ENCODE data around the gene KLF1.
"Not testable (repeated sequence)": the region's sequence is repeated elsewhere in the genome, so short reads cannot be mapped to it uniquely, and the experiment has no call there.

Gene KLF1

DNA sequence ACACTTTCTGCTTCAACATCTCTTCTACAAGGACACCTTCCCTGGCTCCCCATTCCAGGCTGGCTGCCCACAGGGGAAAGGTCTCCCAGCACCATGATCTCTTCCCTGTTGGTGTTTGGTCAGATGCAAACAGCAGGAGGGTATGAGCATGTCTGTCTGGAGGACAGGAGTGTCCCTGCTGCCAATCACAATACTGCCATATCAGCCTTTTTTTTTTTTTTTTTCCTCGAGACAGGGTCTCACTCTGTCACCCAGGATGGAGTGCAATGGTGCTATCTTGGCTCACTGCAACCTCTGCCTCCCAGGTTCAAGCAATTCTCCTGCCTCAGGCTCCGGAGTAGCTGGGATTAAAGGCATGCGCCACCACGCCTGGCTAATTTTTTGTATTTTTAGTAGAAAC is 28.9 kb upstream of the KLF1 start:
- not testable (repeated sequence) for H3K4me3 ChIP-seq (ENCODE audit: low read length); H3K9me3 ChIP-seq (ENCODE audit: control insufficient read depth, low read depth, low read length); H3K9ac ChIP-seq (ENCODE audit: low read length); H3K27ac ChIP-seq (ENCODE audit: low read length); H3K36me3 ChIP-seq (ENCODE audit: control insufficient read depth, low read depth, low read length)
- Histone ChIP-seq H3K27me3 (ENCODE audit: control insufficient read depth, insufficient read depth, low read length) (peaks cover 13% of the 10 kb centered on the region), H3K4me1 (ENCODE audit: control insufficient read depth, low read depth, low read length) (peaks cover 12% of the 10 kb centered on the region)

DNA sequence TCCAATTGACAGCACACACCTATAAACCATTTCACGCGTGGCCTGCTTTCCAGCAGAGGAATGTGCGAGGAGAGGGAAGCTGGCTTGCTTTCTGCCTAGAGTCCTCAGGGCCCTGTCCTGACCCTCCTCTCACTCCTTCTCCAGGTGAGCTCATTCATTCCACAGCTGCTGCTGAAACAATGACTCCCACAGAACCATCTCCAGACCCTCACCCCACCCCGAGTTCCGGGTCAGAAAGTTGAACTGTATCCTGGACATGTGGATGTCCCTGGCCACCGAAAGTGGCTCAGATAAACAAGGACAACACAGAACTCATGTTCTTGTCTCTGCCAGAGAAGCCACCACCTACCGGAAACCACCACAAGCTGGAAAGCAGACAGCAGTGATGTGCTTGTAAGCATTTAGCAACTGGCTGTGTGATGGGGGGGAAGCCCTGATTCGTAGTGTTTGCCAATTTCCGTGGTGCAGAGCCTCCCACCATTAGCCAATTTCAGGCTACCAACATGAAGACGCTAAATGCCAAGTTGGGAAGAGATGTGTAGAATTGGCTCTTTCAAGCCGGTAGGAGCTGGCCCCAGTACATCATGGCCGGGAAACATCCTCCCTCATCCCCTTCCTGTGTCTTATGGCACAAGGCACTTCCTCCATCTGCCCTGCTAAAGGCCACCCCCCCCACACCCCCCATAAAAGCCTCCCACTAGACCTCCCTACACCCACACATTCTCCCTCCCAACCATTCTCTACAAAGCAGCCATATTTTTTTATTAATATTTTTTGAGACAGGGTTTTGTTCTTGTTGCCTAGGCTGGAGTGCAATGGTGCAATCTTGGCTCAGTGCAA is 27.1 kb upstream of the KLF1 start:
- H3K27me3 ChIP-seq (ENCODE audit: control insufficient read depth, insufficient read depth, low read length) = peaks cover 13% of the 10 kb centered on the region
- no peak overlapping the region for H3K27ac ChIP-seq (ENCODE audit: low read length)
- H3K4me1 ChIP-seq (ENCODE audit: control insufficient read depth, low read depth, low read length) = peaks cover 12% of the 10 kb centered on the region
- H3K9me3 ChIP-seq (ENCODE audit: control insufficient read depth, low read depth, low read length) = no peaks in the 10 kb centered on the region
- no peak overlapping the region for H3K9ac ChIP-seq (ENCODE audit: low read length)
- no peaks in the 10 kb centered on the region for H3K36me3 ChIP-seq (ENCODE audit: control insufficient read depth, low read depth, low read length)
- H3K4me3 ChIP-seq (ENCODE audit: low read length) = no peak overlapping the region

DNA sequence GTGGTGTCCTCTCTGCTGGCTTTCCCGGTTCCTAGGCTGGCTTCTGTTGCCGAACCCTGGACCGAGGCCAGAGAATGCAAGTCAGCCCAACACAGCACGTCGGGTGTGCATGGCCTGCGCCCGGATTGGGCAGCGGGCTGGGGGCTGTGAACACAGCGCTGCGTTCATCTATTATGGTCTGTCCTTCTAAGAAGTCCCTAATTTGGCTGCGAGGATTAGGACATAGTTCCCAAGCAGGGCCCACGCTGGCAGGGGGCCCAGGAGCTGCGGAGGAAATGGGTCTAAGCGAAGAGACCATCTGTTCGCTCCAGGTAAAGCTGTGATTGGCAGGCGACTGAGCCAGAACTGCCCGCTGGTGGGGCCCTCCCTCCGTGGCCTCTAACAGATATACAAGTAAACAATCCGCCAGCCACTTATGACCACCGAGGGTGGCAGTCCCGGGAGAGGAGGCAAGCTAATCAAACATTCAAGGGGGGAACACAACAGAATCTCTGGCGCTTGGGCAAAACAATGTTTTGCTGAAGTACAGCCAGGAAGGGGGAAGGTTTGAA is 26.1 kb upstream of the KLF1 start:
- no peaks in the 10 kb centered on the region for H3K9me3 ChIP-seq (ENCODE audit: control insufficient read depth, low read depth, low read length)
- H3K27ac ChIP-seq (ENCODE audit: low read length) = no peak overlapping the region
- H3K4me3 ChIP-seq (ENCODE audit: low read length) = no peak overlapping the region
- H3K36me3 ChIP-seq (ENCODE audit: control insufficient read depth, low read depth, low read length) = no peaks in the 10 kb centered on the region
- peaks cover 12% of the 10 kb centered on the region for H3K4me1 ChIP-seq (ENCODE audit: control insufficient read depth, low read depth, low read length)
- H3K9ac ChIP-seq (ENCODE audit: low read length) = no peak overlapping the region
- H3K27me3 ChIP-seq (ENCODE audit: control insufficient read depth, insufficient read depth, low read length) = peaks cover 4% of the 10 kb centered on the region

DNA sequence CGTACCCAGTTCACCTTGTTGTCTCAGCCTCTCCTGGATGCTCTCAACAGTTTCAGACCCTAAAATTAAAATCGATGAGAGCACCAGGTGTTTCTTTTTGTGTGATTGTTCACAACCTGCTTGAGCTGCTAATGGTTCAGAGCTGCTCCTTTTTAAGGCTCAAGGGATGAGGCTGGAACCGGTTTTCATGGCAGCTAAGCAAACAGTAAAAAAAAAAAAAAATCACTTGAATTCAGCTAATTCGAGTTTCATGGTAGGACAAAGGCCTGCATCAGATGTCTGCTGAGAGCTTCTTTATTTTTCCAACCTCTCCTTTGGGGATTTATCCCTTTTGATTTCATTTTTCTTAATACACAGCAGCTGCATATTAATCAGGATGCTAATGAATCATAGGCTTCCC is 25.6 kb upstream of the KLF1 start:
- Histone ChIP-seq H3K36me3 (ENCODE audit: control insufficient read depth, low read depth, low read length) (no peaks in the 10 kb centered on the region), H3K4me1 (ENCODE audit: control insufficient read depth, low read depth, low read length) (peaks cover 12% of the 10 kb centered on the region), H3K9ac (ENCODE audit: low read length) (no peak overlapping the region), H3K4me3 (ENCODE audit: low read length) (no peak overlapping the region), H3K9me3 (ENCODE audit: control insufficient read depth, low read depth, low read length) (no peaks in the 10 kb centered on the region), H3K27ac (ENCODE audit: low read length) (no peak overlapping the region), H3K27me3 (ENCODE audit: control insufficient read depth, insufficient read depth, low read length) (no peaks in the 10 kb centered on the region)

DNA sequence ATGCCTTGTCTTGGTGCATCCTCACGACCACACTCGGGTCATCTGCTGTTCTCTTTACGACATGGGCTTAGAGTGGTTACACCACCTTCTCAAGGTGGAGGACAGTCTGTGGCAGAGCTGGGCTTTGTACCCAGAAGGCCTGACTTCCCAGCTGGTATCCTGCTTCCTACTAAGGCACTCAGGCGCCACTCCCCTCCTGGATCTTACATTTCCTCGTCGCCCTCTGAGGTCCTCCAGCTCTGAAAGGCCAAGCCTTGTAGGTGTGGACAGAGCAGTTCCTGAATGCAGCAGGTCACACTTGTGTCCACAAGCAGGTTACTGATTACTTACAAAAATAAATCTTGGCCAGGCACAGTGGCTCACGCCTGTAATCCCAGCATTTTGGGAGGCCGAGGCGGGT is 20.2 kb upstream of the KLF1 start:
- no peak overlapping the region for H3K27ac ChIP-seq (ENCODE audit: low read length)
- no peaks in the 10 kb centered on the region for H3K36me3 ChIP-seq (ENCODE audit: control insufficient read depth, low read depth, low read length)
- H3K9ac ChIP-seq (ENCODE audit: low read length) = no peak overlapping the region
- no peak overlapping the region for H3K4me3 ChIP-seq (ENCODE audit: low read length)
- no peaks in the 10 kb centered on the region for H3K4me1 ChIP-seq (ENCODE audit: control insufficient read depth, low read depth, low read length)
- no peaks in the 10 kb centered on the region for H3K9me3 ChIP-seq (ENCODE audit: control insufficient read depth, low read depth, low read length)
- no peaks in the 10 kb centered on the region for H3K27me3 ChIP-seq (ENCODE audit: control insufficient read depth, insufficient read depth, low read length)

DNA sequence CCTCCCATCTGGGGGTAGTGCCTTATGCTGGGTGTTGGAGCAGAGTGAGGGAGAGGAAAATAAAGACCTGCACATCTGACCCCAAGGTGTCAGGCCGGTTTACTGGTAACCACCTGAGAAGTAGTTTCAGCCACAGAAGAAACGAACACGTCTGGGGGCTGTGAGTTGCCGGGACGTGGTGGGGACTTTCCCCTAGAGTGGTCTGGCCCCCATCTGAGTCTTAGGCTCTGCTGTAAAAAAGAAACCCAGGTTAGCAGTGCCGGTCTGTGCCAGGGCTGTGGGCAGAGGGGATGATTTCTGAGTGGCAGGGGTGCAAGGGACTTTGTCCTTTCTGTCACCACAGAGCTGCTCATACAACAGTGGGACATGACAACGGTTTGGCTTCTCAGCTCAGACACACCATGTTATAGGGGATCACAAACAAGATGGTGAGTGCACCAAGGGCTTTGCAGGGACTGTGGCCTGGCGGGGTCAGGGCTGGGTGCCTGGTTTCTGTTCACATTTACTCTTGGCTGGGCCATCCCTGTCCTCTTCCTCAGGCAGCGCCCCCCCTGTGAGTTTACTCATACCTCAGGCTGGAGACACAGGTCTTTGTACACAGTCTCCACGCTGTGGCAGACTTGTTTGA is 13.0 kb upstream of the KLF1 start:
- no peak overlapping the region for H3K4me3 ChIP-seq (ENCODE audit: low read length)
- H3K27ac ChIP-seq (ENCODE audit: low read length) = no peak overlapping the region
- H3K4me1 ChIP-seq (ENCODE audit: control insufficient read depth, low read depth, low read length) = no peaks in the 10 kb centered on the region
- H3K9me3 ChIP-seq (ENCODE audit: control insufficient read depth, low read depth, low read length) = no peaks in the 10 kb centered on the region
- no peaks in the 10 kb centered on the region for H3K27me3 ChIP-seq (ENCODE audit: control insufficient read depth, insufficient read depth, low read length)
- no peak overlapping the region for H3K9ac ChIP-seq (ENCODE audit: low read length)
- peaks cover 30% of the 10 kb centered on the region for H3K36me3 ChIP-seq (ENCODE audit: control insufficient read depth, low read depth, low read length)

DNA sequence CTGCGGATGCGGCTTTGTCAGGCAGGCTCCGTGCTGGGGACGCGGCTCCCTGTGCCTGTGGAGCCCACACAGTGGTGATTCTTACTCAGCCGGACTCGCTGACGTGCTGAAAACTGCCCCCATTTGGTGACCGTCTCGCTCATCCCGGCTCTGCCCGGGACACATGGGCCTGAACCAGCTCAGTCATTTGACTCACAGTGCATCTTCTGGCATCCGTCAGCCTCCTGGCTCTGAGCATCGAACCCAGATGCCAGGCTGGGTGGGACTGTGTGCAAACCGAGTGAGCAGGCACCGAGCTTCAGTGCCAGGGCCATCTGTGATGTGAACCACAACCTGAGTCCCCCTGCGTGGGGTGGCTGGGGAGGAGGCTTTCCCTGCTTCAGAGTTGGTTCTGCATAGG is 9.5 kb upstream of the KLF1 start:
- no peak overlapping the region for H3K9ac ChIP-seq (ENCODE audit: low read length)
- H3K27ac ChIP-seq (ENCODE audit: low read length) = no peak overlapping the region
- no peaks in the 10 kb centered on the region for H3K4me1 ChIP-seq (ENCODE audit: control insufficient read depth, low read depth, low read length)
- no peak overlapping the region for H3K4me3 ChIP-seq (ENCODE audit: low read length)
- no peaks in the 10 kb centered on the region for H3K9me3 ChIP-seq (ENCODE audit: control insufficient read depth, low read depth, low read length)
- H3K27me3 ChIP-seq (ENCODE audit: control insufficient read depth, insufficient read depth, low read length) = no peaks in the 10 kb centered on the region
- H3K36me3 ChIP-seq (ENCODE audit: control insufficient read depth, low read depth, low read length) = peaks cover 47% of the 10 kb centered on the region

DNA sequence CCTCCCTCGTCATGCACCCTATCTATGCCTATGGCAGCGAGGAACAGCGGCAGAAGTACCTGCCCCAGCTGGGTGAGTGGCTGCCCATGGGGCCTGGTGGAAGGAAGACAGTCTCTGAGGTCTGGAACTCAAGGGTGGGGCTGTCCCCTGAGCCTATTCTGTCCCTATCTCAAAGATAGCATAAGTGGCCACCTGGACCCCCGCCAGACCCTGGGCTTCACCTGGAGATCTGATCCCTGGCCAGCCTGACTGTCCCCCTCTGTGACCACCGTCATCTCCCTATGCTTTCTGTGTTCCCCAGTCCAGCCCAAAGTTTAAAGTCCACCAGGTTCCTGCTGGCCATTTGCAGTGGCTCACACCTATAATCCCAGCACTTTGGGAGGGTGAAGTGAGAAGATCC is 6.6 kb upstream of the KLF1 start:
- no peak overlapping the region for H3K4me3 ChIP-seq (ENCODE audit: low read length)
- H3K27me3 ChIP-seq (ENCODE audit: control insufficient read depth, insufficient read depth, low read length) = no peaks in the 10 kb centered on the region
- no peak overlapping the region for H3K9ac ChIP-seq (ENCODE audit: low read length)
- H3K4me1 ChIP-seq (ENCODE audit: control insufficient read depth, low read depth, low read length) = no peaks in the 10 kb centered on the region
- no peaks in the 10 kb centered on the region for H3K9me3 ChIP-seq (ENCODE audit: control insufficient read depth, low read depth, low read length)
- H3K27ac ChIP-seq (ENCODE audit: low read length) = no peak overlapping the region
- peaks cover 41% of the 10 kb centered on the region for H3K36me3 ChIP-seq (ENCODE audit: control insufficient read depth, low read depth, low read length)

DNA sequence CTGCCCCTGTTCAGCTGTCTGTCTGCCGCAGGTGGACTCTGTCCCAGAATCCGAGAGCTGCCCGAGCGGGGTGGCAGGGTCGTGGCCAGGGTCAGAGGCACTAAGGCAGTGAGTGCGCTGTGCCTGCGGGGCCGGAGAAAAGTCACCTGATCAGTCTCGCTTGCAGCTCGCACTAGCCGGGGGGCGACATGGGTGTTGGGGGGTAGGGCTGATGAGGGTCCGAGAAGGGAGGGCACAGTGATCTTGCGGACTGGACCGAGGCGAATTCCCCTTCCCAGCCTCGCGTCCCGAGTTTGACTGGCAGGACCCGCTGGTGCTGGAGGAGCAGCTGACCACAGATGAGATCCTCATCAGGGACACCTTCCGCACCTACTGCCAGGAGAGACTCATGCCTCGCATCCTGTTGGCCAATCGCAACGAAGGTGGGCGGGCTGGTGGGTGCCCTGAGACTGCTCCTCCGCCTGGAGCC is 4.6 kb upstream of the KLF1 start:
- H3K4me1 ChIP-seq (ENCODE audit: control insufficient read depth, low read depth, low read length) = no peaks in the 10 kb centered on the region
- peak overlapping the region; percentile 66 for H3K9ac ChIP-seq (ENCODE audit: low read length)
- H3K27me3 ChIP-seq (ENCODE audit: control insufficient read depth, insufficient read depth, low read length) = peaks cover 17% of the 10 kb centered on the region
- H3K9me3 ChIP-seq (ENCODE audit: control insufficient read depth, low read depth, low read length) = no peaks in the 10 kb centered on the region
- H3K4me3 ChIP-seq (ENCODE audit: low read length) = peak overlapping the region; percentile 85
- H3K27ac ChIP-seq (ENCODE audit: low read length) = no peak overlapping the region
- H3K36me3 ChIP-seq (ENCODE audit: control insufficient read depth, low read depth, low read length) = peaks cover 26% of the 10 kb centered on the region

DNA sequence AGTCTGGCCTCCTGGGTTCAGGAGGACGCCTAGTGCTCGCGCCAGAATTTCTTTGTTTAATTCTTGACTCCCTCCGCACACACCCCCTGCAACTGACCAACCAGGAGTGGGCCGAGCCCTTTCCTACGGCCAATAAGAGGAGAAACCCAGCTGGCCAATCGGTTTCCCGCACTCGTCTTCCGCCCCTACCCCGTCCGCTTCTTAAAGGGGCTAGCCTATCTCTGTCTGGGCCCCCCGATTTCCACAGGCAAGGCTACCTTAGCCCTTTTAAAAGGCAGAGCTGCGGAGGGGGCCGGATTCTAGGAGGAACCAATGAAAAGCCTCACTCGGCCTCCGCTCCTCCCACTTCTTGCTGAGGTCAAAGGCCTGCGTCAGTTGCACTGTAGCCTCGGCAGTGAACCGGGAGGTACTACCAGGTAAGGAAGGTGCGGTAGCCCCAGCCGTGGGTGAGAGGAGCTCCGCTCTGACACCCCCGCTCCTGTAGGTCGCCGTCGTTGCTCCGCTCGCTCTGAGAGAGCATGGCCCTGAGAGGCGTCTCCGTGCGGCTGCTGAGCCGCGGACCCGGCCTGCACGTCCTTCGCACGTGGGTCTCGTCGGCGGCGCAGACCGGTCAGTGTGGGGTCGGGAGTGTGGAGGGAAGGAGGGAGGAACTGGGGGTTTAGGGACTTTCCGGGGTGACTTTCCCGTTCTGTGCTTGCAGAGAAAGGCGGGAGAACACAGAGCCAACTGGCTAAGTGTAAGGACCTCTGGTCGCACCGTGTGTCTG is 4.0 kb upstream of the KLF1 start, which contains the start of gene GCDH:
TSS of gene GCDH (plus strand) at position 374 of the 766 bp plus-strand sequence. CDS start at position 519, 145 bp downstream.
- H3K9ac ChIP-seq (ENCODE audit: low read length) = peak within 1 kb of the TSS; percentile 73
- H3K4me3 ChIP-seq (ENCODE audit: low read length) = peak within 1 kb of the TSS; percentile 85
- no peaks in the 10 kb centered on the region for H3K9me3 ChIP-seq (ENCODE audit: control insufficient read depth, low read depth, low read length)

DNA sequence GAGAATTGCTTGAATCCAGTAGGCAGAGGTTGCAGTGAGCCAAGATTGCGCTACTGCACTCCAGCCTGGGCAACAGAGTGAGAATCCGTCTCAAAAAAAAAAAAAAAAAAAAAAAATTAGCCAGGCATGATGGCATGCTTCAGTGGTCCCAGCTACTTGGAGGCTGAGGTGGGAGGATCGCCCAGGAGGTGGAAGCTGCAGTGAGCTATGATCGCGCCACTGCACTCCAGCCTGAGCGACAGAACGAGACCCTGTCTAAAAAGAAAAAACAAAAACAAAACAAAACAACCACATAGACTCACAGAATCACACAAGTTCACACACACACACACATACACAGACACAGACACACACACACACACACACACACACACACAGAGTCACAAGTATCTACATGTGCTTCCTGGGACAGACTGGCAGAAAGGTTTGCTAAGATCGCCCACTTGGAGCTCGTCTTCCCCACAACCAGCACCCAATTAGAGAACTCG is 3.3 kb upstream of the KLF1 start:
- peaks cover 18% of the 10 kb centered on the region for H3K36me3 ChIP-seq (ENCODE audit: control insufficient read depth, low read depth, low read length)
- not testable (repeated sequence) for H3K4me1 ChIP-seq (ENCODE audit: control insufficient read depth, low read depth, low read length); H3K9me3 ChIP-seq (ENCODE audit: control insufficient read depth, low read depth, low read length)
- peaks cover 27% of the 10 kb centered on the region for H3K27me3 ChIP-seq (ENCODE audit: control insufficient read depth, insufficient read depth, low read length)
- H3K27ac ChIP-seq (ENCODE audit: low read length) = peak overlapping the region; percentile 78
- H3K4me3 ChIP-seq (ENCODE audit: low read length) = peak overlapping the region; percentile 63
- H3K9ac ChIP-seq (ENCODE audit: low read length) = peak overlapping the region; percentile 73

More for the DNA sequence above, 4.0 kb upstream of the KLF1 start, which contains the start of gene GCDH:
- Histone ChIP-seq H3K27ac (ENCODE audit: low read length) (peak within 1 kb of the TSS; percentile 78), H3K27me3 (ENCODE audit: control insufficient read depth, insufficient read depth, low read length) (peaks cover 23% of the 10 kb centered on the region), H3K4me1 (ENCODE audit: control insufficient read depth, low read depth, low read length) (peaks cover 2% of the 10 kb centered on the region), H3K36me3 (ENCODE audit: control insufficient read depth, low read depth, low read length) (peaks cover 20% of the 10 kb centered on the region)
